HL-60 (cell line): ENCODE measurements around the gene CCDC127.

Experiments
- DNase-seq, 2 experiments: peaks; one replicate each; pipeline ENCODE4 v3.0.0-alpha.2; 2010 to 2020; ENCODE audit warnings: low read depth in 1 of 2, low spot score in 1 of 2
- H3K27ac ChIP-seq: fragments of 250-450 bp; sonication (Bioruptor Pico); replicated peaks from 2 replicates; pipeline ENCODE4 v1.5.1; 2020; ENCODE audit warnings: mild to moderate bottlenecking, moderate library complexity
- H3K27me3 ChIP-seq: fragments of 250-450 bp; sonication (Bioruptor Pico); 2 replicates; pipeline ENCODE4 v1.5.1; 2021; ENCODE audit warnings: mild to moderate bottlenecking, moderate library complexity; ENCODE audit not compliant: insufficient read depth, poor library complexity, severe bottlenecking
- H3K4me3 ChIP-seq: replicated peaks from 2 replicates; pipeline ENCODE4 v1.5.1; 2011; ENCODE audit warnings: mild to moderate bottlenecking, control low read depth, low read length; ENCODE audit not compliant: insufficient read depth
- GABPA ChIP-seq: IDR thresholded peaks from 2 replicates; pipeline ENCODE4 v1.6.1; 2012; ENCODE audit warnings: low read depth
- POLR2AphosphoS5 ChIP-seq: IDR thresholded peaks from 2 replicates; pipeline ENCODE4 v1.6.1; 2012; ENCODE audit warnings: low read depth
- SPI1 ChIP-seq: IDR thresholded peaks from 2 replicates; pipeline ENCODE4 v1.6.1; 2012; ENCODE audit warnings: low read depth, mild to moderate bottlenecking, borderline replicate concordance
- TF ChIP-seq, protein P1 (sequence below): IDR thresholded peaks from one replicate; pipeline ENCODE4 v1.5.1; 2011; ENCODE audit warnings: low read length, control low read depth, inconsistent platforms; ENCODE audit not compliant: insufficient read depth
- TF ChIP-seq, protein P2 (sequence below): IDR thresholded peaks from 2 replicates; pipeline ENCODE4 v1.6.1; 2012; ENCODE audit warnings: low read depth; ENCODE audit not compliant: insufficient replicate concordance

The CCDC127 gene

DNA sequence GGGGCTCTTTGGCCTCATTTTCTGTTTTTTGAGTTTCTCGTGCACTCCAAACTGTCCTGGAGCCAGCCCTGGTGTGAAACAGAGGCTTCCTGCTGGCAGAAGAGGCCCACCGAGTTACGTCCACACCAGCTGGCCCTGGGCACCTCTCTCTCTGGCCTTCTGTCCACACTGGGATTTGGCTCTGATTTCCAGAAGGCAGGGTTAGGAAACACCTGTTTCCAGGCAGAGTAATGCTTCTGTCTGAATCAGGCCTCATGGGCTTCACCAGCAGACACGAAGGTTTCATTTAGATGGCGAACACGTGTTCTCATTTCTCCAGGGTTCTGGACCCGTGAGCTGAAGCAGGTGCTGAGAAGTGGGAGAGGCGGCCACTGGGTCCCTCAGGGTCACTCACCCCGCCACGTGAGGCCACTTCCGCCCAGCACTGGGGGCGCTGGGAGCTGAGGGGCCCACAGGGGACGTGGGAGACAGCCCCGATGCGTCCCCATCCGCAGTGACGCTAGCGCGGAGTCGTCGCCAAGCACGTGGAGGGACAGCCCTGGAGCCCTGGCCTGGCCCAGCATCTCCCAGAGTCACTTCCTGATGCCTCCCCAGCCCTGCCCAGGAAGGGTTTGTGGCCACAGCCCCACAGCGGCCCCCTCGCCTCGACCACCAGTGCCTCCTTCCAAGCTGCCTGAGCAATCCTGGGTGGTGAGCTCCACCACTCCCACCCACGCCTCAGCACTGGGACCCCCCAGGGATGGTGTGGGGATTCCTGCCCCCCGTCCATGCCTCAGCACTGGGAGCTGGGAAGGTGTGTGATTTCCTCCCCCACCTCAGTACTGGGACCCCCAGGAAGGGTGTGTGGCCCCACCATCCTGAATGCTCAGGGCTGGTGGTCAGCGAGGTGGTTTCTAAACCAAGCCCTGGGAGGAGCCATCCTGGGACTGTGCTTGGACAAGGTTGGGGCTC lies 31.6 kb downstream of the CCDC127 start:
- no peak overlapping the region for H3K4me3 ChIP-seq
- H3K27me3 ChIP-seq: no peaks in the 10 kb centered on the region
- DNase-seq: no peak
- no peak overlapping the region for H3K27ac ChIP-seq
- TF ChIP-seq, protein P1, sequence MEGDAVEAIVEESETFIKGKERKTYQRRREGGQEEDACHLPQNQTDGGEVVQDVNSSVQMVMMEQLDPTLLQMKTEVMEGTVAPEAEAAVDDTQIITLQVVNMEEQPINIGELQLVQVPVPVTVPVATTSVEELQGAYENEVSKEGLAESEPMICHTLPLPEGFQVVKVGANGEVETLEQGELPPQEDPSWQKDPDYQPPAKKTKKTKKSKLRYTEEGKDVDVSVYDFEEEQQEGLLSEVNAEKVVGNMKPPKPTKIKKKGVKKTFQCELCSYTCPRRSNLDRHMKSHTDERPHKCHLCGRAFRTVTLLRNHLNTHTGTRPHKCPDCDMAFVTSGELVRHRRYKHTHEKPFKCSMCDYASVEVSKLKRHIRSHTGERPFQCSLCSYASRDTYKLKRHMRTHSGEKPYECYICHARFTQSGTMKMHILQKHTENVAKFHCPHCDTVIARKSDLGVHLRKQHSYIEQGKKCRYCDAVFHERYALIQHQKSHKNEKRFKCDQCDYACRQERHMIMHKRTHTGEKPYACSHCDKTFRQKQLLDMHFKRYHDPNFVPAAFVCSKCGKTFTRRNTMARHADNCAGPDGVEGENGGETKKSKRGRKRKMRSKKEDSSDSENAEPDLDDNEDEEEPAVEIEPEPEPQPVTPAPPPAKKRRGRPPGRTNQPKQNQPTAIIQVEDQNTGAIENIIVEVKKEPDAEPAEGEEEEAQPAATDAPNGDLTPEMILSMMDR: no peak
- TF ChIP-seq GABPA (no peak), POLR2AphosphoS5 (no peak), SPI1 (no peak)
- TF ChIP-seq, protein P2, sequence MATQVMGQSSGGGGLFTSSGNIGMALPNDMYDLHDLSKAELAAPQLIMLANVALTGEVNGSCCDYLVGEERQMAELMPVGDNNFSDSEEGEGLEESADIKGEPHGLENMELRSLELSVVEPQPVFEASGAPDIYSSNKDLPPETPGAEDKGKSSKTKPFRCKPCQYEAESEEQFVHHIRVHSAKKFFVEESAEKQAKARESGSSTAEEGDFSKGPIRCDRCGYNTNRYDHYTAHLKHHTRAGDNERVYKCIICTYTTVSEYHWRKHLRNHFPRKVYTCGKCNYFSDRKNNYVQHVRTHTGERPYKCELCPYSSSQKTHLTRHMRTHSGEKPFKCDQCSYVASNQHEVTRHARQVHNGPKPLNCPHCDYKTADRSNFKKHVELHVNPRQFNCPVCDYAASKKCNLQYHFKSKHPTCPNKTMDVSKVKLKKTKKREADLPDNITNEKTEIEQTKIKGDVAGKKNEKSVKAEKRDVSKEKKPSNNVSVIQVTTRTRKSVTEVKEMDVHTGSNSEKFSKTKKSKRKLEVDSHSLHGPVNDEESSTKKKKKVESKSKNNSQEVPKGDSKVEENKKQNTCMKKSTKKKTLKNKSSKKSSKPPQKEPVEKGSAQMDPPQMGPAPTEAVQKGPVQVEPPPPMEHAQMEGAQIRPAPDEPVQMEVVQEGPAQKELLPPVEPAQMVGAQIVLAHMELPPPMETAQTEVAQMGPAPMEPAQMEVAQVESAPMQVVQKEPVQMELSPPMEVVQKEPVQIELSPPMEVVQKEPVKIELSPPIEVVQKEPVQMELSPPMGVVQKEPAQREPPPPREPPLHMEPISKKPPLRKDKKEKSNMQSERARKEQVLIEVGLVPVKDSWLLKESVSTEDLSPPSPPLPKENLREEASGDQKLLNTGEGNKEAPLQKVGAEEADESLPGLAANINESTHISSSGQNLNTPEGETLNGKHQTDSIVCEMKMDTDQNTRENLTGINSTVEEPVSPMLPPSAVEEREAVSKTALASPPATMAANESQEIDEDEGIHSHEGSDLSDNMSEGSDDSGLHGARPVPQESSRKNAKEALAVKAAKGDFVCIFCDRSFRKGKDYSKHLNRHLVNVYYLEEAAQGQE: no peak

DNA sequence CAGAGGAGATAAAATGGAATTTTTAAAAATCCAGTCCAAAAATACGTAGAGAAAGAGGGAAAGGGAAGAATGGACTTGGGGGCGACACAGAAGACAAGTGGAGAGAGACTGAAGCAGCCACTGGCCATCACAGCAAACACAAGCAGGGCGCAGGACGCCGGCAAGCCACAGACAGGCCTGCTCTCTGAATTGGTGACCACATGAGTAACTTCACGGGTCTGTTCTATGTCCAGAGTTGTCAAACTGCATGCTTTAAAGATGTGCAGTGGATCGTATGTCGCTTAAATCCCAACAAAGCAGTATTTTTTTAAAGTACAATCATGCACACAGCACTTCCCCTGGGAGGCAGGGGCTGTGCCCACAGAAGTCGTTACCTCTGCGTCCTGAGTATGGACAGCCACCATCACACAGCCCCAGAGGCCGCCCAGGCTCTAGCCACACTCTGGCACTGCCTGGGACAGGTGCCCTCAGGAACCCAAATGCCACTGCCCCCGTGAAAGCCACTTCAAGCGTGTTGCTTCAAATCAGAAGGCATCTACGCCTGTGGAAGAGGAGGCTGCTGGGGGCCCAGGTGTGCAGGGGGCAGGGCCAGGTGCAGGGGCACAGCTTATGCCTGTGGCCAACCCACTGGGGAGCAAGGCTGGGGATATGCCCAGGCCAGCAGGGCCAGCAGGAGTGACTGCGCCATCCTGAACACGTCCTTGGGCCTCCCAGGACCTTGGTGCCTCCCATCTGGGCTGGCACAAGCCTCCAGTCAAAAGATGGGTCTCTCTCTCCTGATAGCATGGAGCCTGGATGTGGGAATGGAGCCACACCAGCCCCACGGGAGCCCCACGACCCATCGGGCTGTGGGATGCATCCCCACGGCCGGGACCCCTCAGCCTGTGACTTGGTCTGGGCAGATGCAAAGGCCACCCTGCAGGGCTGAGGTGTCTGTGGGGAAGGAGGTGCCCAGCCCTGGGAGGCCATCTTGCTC lies 32.6 kb downstream of the CCDC127 start:
- Histone ChIP-seq H3K27ac (no peak overlapping the region), H3K4me3 (no peak overlapping the region), H3K27me3 (no peaks in the 10 kb centered on the region)
- DNase-seq: no peak
- TF ChIP-seq, protein P1: no peak
- TF ChIP-seq SPI1 (no peak), GABPA (no peak), POLR2AphosphoS5 (no peak)
- TF ChIP-seq, protein P2: no peak

DNA sequence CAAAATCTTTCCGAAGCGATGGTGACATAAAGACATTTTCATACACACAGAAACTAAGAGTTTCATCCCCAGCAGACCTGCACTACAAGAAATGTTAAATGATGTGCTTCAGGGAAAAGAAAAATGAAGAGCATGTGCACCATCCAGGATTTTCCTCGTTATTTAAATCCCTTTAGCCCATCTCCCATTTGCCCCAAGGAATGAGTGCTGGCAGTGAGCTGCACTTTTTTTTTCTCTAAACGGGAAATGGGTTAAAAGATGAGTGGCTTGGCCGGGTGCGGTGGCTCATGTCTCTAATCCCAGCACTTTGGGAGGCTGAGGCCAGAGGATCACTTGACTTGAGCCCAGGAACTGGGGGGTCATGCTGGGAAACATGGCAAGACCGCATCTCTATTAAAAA lies 33.5 kb downstream of the CCDC127 start:
- TF ChIP-seq, protein P2: no peak
- no peak for TF ChIP-seq SPI1
- TF ChIP-seq GABPA: no peak
- TF ChIP-seq, protein P1: no peak
- TF ChIP-seq POLR2AphosphoS5: no peak
- no peaks in the 10 kb centered on the region for H3K27me3 ChIP-seq
- H3K27ac ChIP-seq: no peak overlapping the region
- DNase-seq: no peak
- no peak overlapping the region for H3K4me3 ChIP-seq
